SK-N-SH treated with all-trans-retinoic acid at 6 μM for 48 hours (cell line): ENCODE data around the gene UVRAG.

ENCODE experiments used
- ATAC-seq: fragments of 200-7000 bp; cut with Tn5 transposase; 3 replicates; pipeline ENCODE4 v1.9.1; 2020; ENCODE audit warnings: mild to moderate bottlenecking, moderate library complexity
- ARNTL ChIP-seq: fragments of 450-650 bp; formaldehyde crosslinking; IDR thresholded peaks from 2 replicates; pipeline ENCODE4 v1.5.0; 2020; ENCODE audit warnings: low read depth, mild to moderate bottlenecking, moderate library complexity, borderline replicate concordance
- BACH2 ChIP-seq: fragments of 250-450 bp; sonication (Bioruptor Pico); IDR thresholded peaks from 2 replicates; pipeline ENCODE4 v1.9.0; 2021; ENCODE audit warnings: mild to moderate bottlenecking, borderline replicate concordance
- CSDC2 ChIP-seq: fragments of 250-450 bp; sonication (Bioruptor Pico); IDR thresholded peaks from 2 replicates; pipeline ENCODE4 v1.5.0; 2020; ENCODE audit warnings: mild to moderate bottlenecking, moderate library complexity
- CSRNP3 ChIP-seq: fragments of 250-450 bp; sonication (Bioruptor Pico); IDR thresholded peaks from 2 replicates; pipeline ENCODE4 v1.5.1; 2021; ENCODE audit warnings: mild to moderate bottlenecking, moderate library complexity
- ESRRG ChIP-seq: fragments of 250-450 bp; sonication (Bioruptor Pico); IDR thresholded peaks from 2 replicates; pipeline ENCODE4 v1.6.1; 2021; ENCODE audit warnings: mild to moderate bottlenecking
- GLIS3 ChIP-seq: fragments of 250-450 bp; sonication (Bioruptor Pico); IDR thresholded peaks from 2 replicates; pipeline ENCODE4 v1.5.0; 2020; ENCODE audit warnings: mild to moderate bottlenecking, moderate library complexity
- ISL1 ChIP-seq: fragments of 250-450 bp; sonication (Bioruptor Pico); IDR thresholded peaks from 2 replicates; pipeline ENCODE4 v2.1.2; 2022; ENCODE audit warnings: mild to moderate bottlenecking, moderate library complexity
- OSR1 ChIP-seq: fragments of 250-450 bp; sonication (Bioruptor Pico); IDR thresholded peaks from 2 replicates; pipeline ENCODE4 v1.8.0; 2022; ENCODE audit warnings: moderate library complexity, mild to moderate bottlenecking, inconsistent platforms
- PATZ1 ChIP-seq: fragments of 250-450 bp; sonication (Bioruptor Pico); IDR thresholded peaks from 2 replicates; pipeline ENCODE4 v1.8.0; 2020; ENCODE audit warnings: mild to moderate bottlenecking, moderate library complexity, borderline replicate concordance
- POU6F1 ChIP-seq: fragments of 250-450 bp; sonication (Bioruptor Pico); IDR thresholded peaks from 2 replicates; pipeline ENCODE4 v1.8.0; 2021; ENCODE audit warnings: low read depth, mild to moderate bottlenecking, moderate library complexity, borderline replicate concordance
- PPARA ChIP-seq: fragments of 250-450 bp; sonication (Bioruptor Pico); IDR thresholded peaks from 2 replicates; pipeline ENCODE4 v1.5.0; 2020; ENCODE audit warnings: mild to moderate bottlenecking, borderline replicate concordance
- RARB ChIP-seq: fragments of 250-450 bp; sonication (Bioruptor Pico); IDR thresholded peaks from 2 replicates; pipeline ENCODE4 v1.8.0; 2021; ENCODE audit warnings: mild to moderate bottlenecking, moderate library complexity
- SNAI2 ChIP-seq: fragments of 250-450 bp; sonication (Bioruptor Pico); IDR thresholded peaks from 2 replicates; pipeline ENCODE4 v1.5.0; 2020; ENCODE audit warnings: mild to moderate bottlenecking, moderate library complexity
- TCF4 ChIP-seq: fragments of 250-450 bp; sonication (Bioruptor Pico); IDR thresholded peaks from 2 replicates; pipeline ENCODE4 v1.8.0; 2021; ENCODE audit warnings: mild to moderate bottlenecking, moderate library complexity, borderline replicate concordance
- TOX ChIP-seq: fragments of 250-450 bp; sonication (Bioruptor Pico); IDR thresholded peaks from 2 replicates; pipeline ENCODE4 v1.8.0; 2021; ENCODE audit warnings: mild to moderate bottlenecking, moderate library complexity, borderline replicate concordance
- TSHZ2 ChIP-seq: fragments of 250-450 bp; sonication (Bioruptor Pico); IDR thresholded peaks from 2 replicates; pipeline ENCODE4 v1.5.0; 2020; ENCODE audit warnings: mild to moderate bottlenecking, moderate library complexity
- ZC3H10 ChIP-seq: fragments of 250-450 bp; sonication (Bioruptor Pico); IDR thresholded peaks from 2 replicates; pipeline ENCODE4 v1.5.1; 2021; ENCODE audit warnings: mild to moderate bottlenecking, moderate library complexity
- ZFP3 ChIP-seq: fragments of 250-450 bp; sonication (Bioruptor Pico); IDR thresholded peaks from 2 replicates; pipeline ENCODE4 v1.5.0; 2020; ENCODE audit warnings: mild to moderate bottlenecking, moderate library complexity
- ZFP30 ChIP-seq: fragments of 450-650 bp; formaldehyde crosslinking; IDR thresholded peaks from 2 replicates; pipeline ENCODE4 v1.5.0; 2022; ENCODE audit warnings: mild to moderate bottlenecking, moderate library complexity
- ZNF565 ChIP-seq: fragments of 450-650 bp; formaldehyde crosslinking; conservative IDR thresholded peaks from 2 replicates; pipeline ENCODE4 v1.5.0; 2020; ENCODE audit warnings: low read depth, mild to moderate bottlenecking, moderate library complexity
- ZNF8 ChIP-seq: fragments of 450-650 bp; formaldehyde crosslinking; IDR thresholded peaks from 2 replicates; pipeline ENCODE4 v1.5.0; 2020; ENCODE audit warnings: mild to moderate bottlenecking, moderate library complexity

UVRAG gene

GRCh38 chr11:75814363-75814676 lies 690 bp upstream of the UVRAG start (continued):
- no peak for TF ChIP-seq ZNF8 (CRISPR knock-in tag)
- TF ChIP-seq ARNTL (CRISPR knock-in tag), result no peak
- no peak for TF ChIP-seq OSR1 (CRISPR knock-in tag)
- TF ChIP-seq ESRRG (CRISPR knock-in tag), result no peak
- no peak for TF ChIP-seq TCF4 (CRISPR knock-in tag)
- TF ChIP-seq SNAI2, result no peak
- no peak for TF ChIP-seq RARB (CRISPR knock-in tag)
- no peak for TF ChIP-seq TSHZ2 (CRISPR knock-in tag)
- TF ChIP-seq, all 23 proteins: peak for 0

GRCh38 chr11:75815345-75816168 lies 547 bp downstream of the UVRAG start:
- TF ChIP-seq BACH2 (CRISPR knock-in tag) (no peak), PPARA (no peak), ZNF565 (no peak), TCF4 (CRISPR knock-in tag) (no peak), ESRRG (CRISPR knock-in tag) (no peak), ISL1 (CRISPR knock-in tag) (no peak), PATZ1 (no peak), TOX (no peak), ZFP30 (CRISPR knock-in tag) (no peak), OSR1 (CRISPR knock-in tag) (no peak)
- TF ChIP-seq, all 23 proteins: peak for 0
- peak; percentile 27 for ATAC-seq

- TF ChIP-seq ESRRG (CRISPR knock-in tag), result no peak
- no peak for TF ChIP-seq CSRNP3 (CRISPR knock-in tag)
- no peak for TF ChIP-seq CSDC2 (CRISPR knock-in tag)
- TF ChIP-seq GLIS3 (CRISPR knock-in tag), result no peak
- TF ChIP-seq ZNF8 (CRISPR knock-in tag), result no peak
- no peak for TF ChIP-seq ZC3H10 (CRISPR knock-in tag)
- TF ChIP-seq POU6F1, result no peak
- no peak for TF ChIP-seq TSHZ2 (CRISPR knock-in tag)
- no peak for TF ChIP-seq OSR1 (CRISPR knock-in tag)
- TF ChIP-seq BACH2 (CRISPR knock-in tag), result no peak
- TF ChIP-seq ZFP3 (CRISPR knock-in tag), result no peak
- no peak for TF ChIP-seq SNAI2
- TF ChIP-seq PPARA, result no peak
- TF ChIP-seq PATZ1, result no peak
- no peak for TF ChIP-seq ARNTL (CRISPR knock-in tag)
- no peak for TF ChIP-seq RARB (CRISPR knock-in tag)
- no peak for ATAC-seq
Observed at GRCh38 chr11:75816561-75817239, 1.7 kb downstream of the UVRAG start.
